ENCODE results near the gene NTM. TPM values are rescaled to one million over a fixed set of nuclear protein-coding genes. Genes with fewer than 3 reads are reported as not detected.

NTM gene
- total RNA-seq, 2 donors from 2014 or later, result 1.7 to 3.6 TPM

- Mint-ChIP-seq H3K9me3 (no peaks in the 10 kb centered on the region), H3K4me3 (no peak overlapping the region), H3K36me3 (ENCODE audit: low read depth) (no peaks in the 10 kb centered on the region), H3K27me3 (ENCODE audit: insufficient read depth) (no peaks in the 10 kb centered on the region), H3K27ac (no peak overlapping the region), H3K4me1 (no peaks in the 10 kb centered on the region)
- Histone ChIP-seq H3K4me3 (ENCODE audit: low read length) (no peak overlapping the region), H3K27me3 (ENCODE audit: control insufficient read depth, insufficient read depth, low read length, poor library complexity, severe bottlenecking) (no peaks in the 10 kb centered on the region), H3K9ac (ENCODE audit: extremely low read depth, low read length, poor library complexity, severe bottlenecking) (no peak overlapping the region), H3K4me1 (ENCODE audit: control insufficient read depth, insufficient read depth, low read length) (no peaks in the 10 kb centered on the region), H3K9me3 (ENCODE audit: control insufficient read depth, low read length) (no peaks in the 10 kb centered on the region), H3K27ac (ENCODE audit: low read depth, low read length) (no peak overlapping the region), H3K36me3 (ENCODE audit: control insufficient read depth, insufficient read depth, low read length) (no peaks in the 10 kb centered on the region)
- DNase-seq, result no peak
- no peak for TF ChIP-seq CTCF (conservative IDR thresholded peaks at IDR 0.05)
- 79% methylated on average over 3 of the region's 4 CpGs; no CpG with 5 or more reads in 1 of the 2 experiments for WGBS, 2 experiments (ENCODE audit: insufficient coverage in 1 of 2, insufficient read length in 1 of 2)
These were observed 569.7 kb downstream of the NTM start for GRCh38 chr11:131940126-131940525.

- no peaks in the 10 kb centered on the region for H3K27me3 ChIP-seq (ENCODE audit: control insufficient read depth, insufficient read depth, low read length, poor library complexity, severe bottlenecking)
- no peaks in the 10 kb centered on the region for H3K36me3 Mint-ChIP-seq (ENCODE audit: low read depth)
- H3K9me3 ChIP-seq (ENCODE audit: control insufficient read depth, low read length), result no peaks in the 10 kb centered on the region
- H3K36me3 ChIP-seq (ENCODE audit: control insufficient read depth, insufficient read depth, low read length), result no peaks in the 10 kb centered on the region
- H3K4me1 ChIP-seq (ENCODE audit: control insufficient read depth, insufficient read depth, low read length), result no peaks in the 10 kb centered on the region
- H3K4me3 ChIP-seq (ENCODE audit: low read length), result no peak overlapping the region
- H3K9ac ChIP-seq (ENCODE audit: extremely low read depth, low read length, poor library complexity, severe bottlenecking), result no peak overlapping the region
- no peaks in the 10 kb centered on the region for H3K4me1 Mint-ChIP-seq
- DNase-seq, result no peak
- 71 to 73% methylated on average over 5 to 7 of the region's 7 CpGs for WGBS, 2 experiments (ENCODE audit: insufficient coverage in 1 of 2, insufficient read length in 1 of 2)
- H3K9me3 Mint-ChIP-seq, result no peaks in the 10 kb centered on the region
- no peak overlapping the region for H3K4me3 Mint-ChIP-seq
- H3K27ac ChIP-seq (ENCODE audit: low read depth, low read length), result no peak overlapping the region
- TF ChIP-seq CTCF (conservative IDR thresholded peaks at IDR 0.05), result no peak
- H3K27ac Mint-ChIP-seq, result no peak overlapping the region
- no peaks in the 10 kb centered on the region for H3K27me3 Mint-ChIP-seq (ENCODE audit: insufficient read depth)
These were observed 572.5 kb downstream of the NTM start for GRCh38 chr11:131942878-131943277.

- no peak overlapping the region for H3K27ac Mint-ChIP-seq
- no peak overlapping the region for H3K4me3 ChIP-seq (ENCODE audit: low read length)
- no peak for DNase-seq
- H3K27ac ChIP-seq (ENCODE audit: low read depth, low read length), result no peak overlapping the region
- no peaks in the 10 kb centered on the region for H3K27me3 Mint-ChIP-seq (ENCODE audit: insufficient read depth)
- no peaks in the 10 kb centered on the region for H3K36me3 ChIP-seq (ENCODE audit: control insufficient read depth, insufficient read depth, low read length)
- no peaks in the 10 kb centered on the region for H3K9me3 ChIP-seq (ENCODE audit: control insufficient read depth, low read length)
- no peaks in the 10 kb centered on the region for H3K9me3 Mint-ChIP-seq
- H3K9ac ChIP-seq (ENCODE audit: extremely low read depth, low read length, poor library complexity, severe bottlenecking), result no peak overlapping the region
- WGBS, 2 experiments (ENCODE audit: insufficient coverage in 1 of 2, insufficient read length in 1 of 2), result 70 to 94% methylated on average over 2 to 6 of the region's 6 CpGs
- H3K4me1 Mint-ChIP-seq, result no peaks in the 10 kb centered on the region
- H3K4me3 Mint-ChIP-seq, result no peak overlapping the region
- no peak for TF ChIP-seq CTCF (conservative IDR thresholded peaks at IDR 0.05)
- H3K27me3 ChIP-seq (ENCODE audit: control insufficient read depth, insufficient read depth, low read length, poor library complexity, severe bottlenecking), result no peaks in the 10 kb centered on the region
- no peaks in the 10 kb centered on the region for H3K36me3 Mint-ChIP-seq (ENCODE audit: low read depth)
- H3K4me1 ChIP-seq (ENCODE audit: control insufficient read depth, insufficient read depth, low read length), result no peaks in the 10 kb centered on the region
These were observed 572.9 kb downstream of the NTM start for GRCh38 chr11:131943295-131943694.
